Activated CD8-positive, alpha-beta T cell treated with anti-CD3 and anti-CD28 coated beads for 36 hours (primary cell): ENCODE measurements around the gene THEMIS2. TPM values are rescaled to one million over a fixed set of nuclear protein-coding genes. Genes with fewer than 3 reads are reported as not detected.

ENCODE experiments used
- ATAC-seq: fragments of 200-7000 bp; cut with Tn5 transposase; one replicate; pipeline ENCODE4 v1.10.0; 2021; ENCODE audit warnings: mild to moderate bottlenecking, moderate library complexity
- CTCF ChIA-PET: fragments of 350-600 bp; sonication (Branson Sonifier 250); formaldehyde crosslinking; loops from one replicate; lab custom pipeline; 2021; ENCODE audit warnings: antibody characterized with exemption; lab: Charles Lee
- POLR2A ChIA-PET: fragments of 350-600 bp; sonication (Branson Sonifier 250); formaldehyde crosslinking; loops from one replicate; lab custom pipeline; 2021; ENCODE audit warnings: antibody characterized with exemption; lab: Charles Lee
- DNase-seq: peaks from one replicate; pipeline ENCODE4 v3.0.0-alpha.2; 2020
- H3K27ac Mint-ChIP-seq: one replicate; pipeline ENCODE4 v1.8.0; 2021; ENCODE audit warnings: mild to moderate bottlenecking, mixed read lengths
- H3K27me3 Mint-ChIP-seq: one replicate; pipeline ENCODE4 v1.8.0; 2021; ENCODE audit warnings: mixed read lengths
- H3K36me3 Mint-ChIP-seq: one replicate; pipeline ENCODE4 v1.8.0; 2021; ENCODE audit warnings: low read depth, mixed read lengths
- H3K4me1 Mint-ChIP-seq: one replicate; pipeline ENCODE4 v1.8.0; 2021; ENCODE audit warnings: low read depth, mixed read lengths
- H3K4me3 Mint-ChIP-seq: one replicate; pipeline ENCODE4 v1.8.0; 2021; ENCODE audit warnings: mild to moderate bottlenecking, moderate library complexity, mixed read lengths
- H3K9me3 Mint-ChIP-seq: one replicate; pipeline ENCODE4 v1.8.0; 2021; ENCODE audit warnings: mixed read lengths
- intact Hi-C: fragments of 100-400 bp; cut with micrococcal nuclease; formaldehyde crosslinking; loops from one replicate; pipeline ENCODE4 v1.10.0; 2022
- total RNA-seq, 2 experiments: library from RNA; stranded (reverse); gene quantifications; one replicate each; pipeline ENCODE4 v1.2.3, GENCODE V29; 2021
- TF ChIP-seq, protein P1 (sequence below): fragments of 200-600 bp; IDR thresholded peaks from one replicate; pipeline ENCODE4 v1.8.0; 2022; ENCODE audit warnings: antibody characterized with exemption, mild to moderate bottlenecking

The THEMIS2 gene
- total RNA-seq, 2 experiments from 2014 or later: 13.8 to 16.0 TPM

DNA sequence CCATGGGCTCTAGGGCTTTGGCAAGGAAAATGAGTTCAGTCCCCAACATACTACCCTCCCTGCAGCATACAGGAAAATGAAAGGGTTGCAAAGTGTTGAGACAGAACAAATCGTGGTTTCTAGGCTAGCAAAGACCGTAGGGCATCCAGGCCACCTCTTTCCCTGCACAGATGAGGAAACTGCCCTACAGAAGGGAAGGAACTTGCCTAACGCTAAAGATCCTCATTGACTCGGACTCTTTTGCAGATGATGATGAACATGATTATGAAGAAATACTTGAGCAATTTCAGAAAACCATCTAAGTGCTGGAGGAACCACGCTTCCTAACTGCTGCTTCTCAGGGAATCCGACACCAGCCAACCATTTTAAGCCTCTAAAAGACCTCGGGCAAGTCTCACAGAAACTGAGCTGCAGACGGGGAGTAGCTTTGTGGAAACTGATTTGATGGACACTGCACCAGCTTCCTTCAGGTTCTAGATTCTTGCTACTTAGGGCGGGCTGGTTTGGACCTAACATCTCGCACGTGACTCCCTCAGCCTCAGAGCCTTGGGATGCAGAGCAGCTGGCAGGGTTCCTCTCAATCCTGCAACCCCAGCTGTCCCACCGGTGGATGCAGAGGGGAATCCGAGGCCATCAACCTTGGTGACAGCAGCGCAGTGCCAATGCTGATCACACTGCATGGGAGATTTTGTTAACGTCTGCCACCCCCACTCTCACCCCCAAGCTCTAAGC, 13.4 kb downstream of the THEMIS2 start:
- peaks cover 58% of the 10 kb centered on the region for H3K4me1 Mint-ChIP-seq
- ATAC-seq: no peak
- H3K36me3 Mint-ChIP-seq: peaks cover 51% of the 10 kb centered on the region

DNA sequence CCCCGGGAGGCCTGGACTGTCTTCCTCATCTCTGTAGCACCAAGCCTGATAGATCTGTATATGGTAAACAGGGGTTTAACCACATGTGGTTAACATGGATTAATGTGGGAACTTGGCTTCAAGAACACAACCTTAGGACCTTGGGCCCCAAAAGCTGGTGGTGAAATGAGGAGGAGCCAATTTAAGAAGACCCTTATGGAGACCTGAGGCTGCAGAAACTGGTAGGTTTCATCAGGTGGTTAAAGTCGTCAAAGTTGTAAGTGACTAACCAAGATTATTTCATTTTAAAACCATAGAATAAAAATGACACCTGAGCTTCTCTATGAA, 14.0 kb downstream of the THEMIS2 start:
- DNase-seq (no peak), ATAC-seq (no peak)
- no peaks in the 10 kb centered on the region for H3K9me3 Mint-ChIP-seq
- peak overlapping the region; percentile 83 for H3K27ac Mint-ChIP-seq
- H3K27me3 Mint-ChIP-seq: no peaks in the 10 kb centered on the region
- intact Hi-C loops: no loop called here
- no peak overlapping the region for H3K4me3 Mint-ChIP-seq
- peaks cover 54% of the 10 kb centered on the region for H3K36me3 Mint-ChIP-seq
- TF ChIP-seq, protein P1, sequence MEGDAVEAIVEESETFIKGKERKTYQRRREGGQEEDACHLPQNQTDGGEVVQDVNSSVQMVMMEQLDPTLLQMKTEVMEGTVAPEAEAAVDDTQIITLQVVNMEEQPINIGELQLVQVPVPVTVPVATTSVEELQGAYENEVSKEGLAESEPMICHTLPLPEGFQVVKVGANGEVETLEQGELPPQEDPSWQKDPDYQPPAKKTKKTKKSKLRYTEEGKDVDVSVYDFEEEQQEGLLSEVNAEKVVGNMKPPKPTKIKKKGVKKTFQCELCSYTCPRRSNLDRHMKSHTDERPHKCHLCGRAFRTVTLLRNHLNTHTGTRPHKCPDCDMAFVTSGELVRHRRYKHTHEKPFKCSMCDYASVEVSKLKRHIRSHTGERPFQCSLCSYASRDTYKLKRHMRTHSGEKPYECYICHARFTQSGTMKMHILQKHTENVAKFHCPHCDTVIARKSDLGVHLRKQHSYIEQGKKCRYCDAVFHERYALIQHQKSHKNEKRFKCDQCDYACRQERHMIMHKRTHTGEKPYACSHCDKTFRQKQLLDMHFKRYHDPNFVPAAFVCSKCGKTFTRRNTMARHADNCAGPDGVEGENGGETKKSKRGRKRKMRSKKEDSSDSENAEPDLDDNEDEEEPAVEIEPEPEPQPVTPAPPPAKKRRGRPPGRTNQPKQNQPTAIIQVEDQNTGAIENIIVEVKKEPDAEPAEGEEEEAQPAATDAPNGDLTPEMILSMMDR: no peak
- H3K4me1 Mint-ChIP-seq: peaks cover 63% of the 10 kb centered on the region
- ChIA-PET POLR2A (interaction anchor here (0.6 kb wide), 1 partner anchor 24 kb away, joined by 3 read pairs; no protein-coding TSS in a partner anchor), CTCF (interaction anchor here (0.6 to 1.2 kb wide), 4 partner anchors 13 to 394 kb away, joined by 3 to 6 read pairs (median 5); partner anchors contain the start of gene THEMIS2)

More for the DNA sequence above, 13.4 kb downstream of the THEMIS2 start:
- no peak for DNase-seq
- CTCF ChIA-PET: interaction anchor here (1.0 to 1.2 kb wide), 3 partner anchors 13 to 28 kb away, joined by 3 to 6 read pairs (median 6); partner anchors contain the start of gene THEMIS2
- no peaks in the 10 kb centered on the region for H3K27me3 Mint-ChIP-seq
- intact Hi-C loops: no loop called here
- H3K27ac Mint-ChIP-seq: peak overlapping the region; percentile 83
- no peaks in the 10 kb centered on the region for H3K9me3 Mint-ChIP-seq
- no peak overlapping the region for H3K4me3 Mint-ChIP-seq
- TF ChIP-seq, protein P1: no peak
- POLR2A ChIA-PET: interaction anchor here (0.6 kb wide), 1 partner anchor 25 kb away, joined by 3 read pairs; no protein-coding TSS in a partner anchor

DNA sequence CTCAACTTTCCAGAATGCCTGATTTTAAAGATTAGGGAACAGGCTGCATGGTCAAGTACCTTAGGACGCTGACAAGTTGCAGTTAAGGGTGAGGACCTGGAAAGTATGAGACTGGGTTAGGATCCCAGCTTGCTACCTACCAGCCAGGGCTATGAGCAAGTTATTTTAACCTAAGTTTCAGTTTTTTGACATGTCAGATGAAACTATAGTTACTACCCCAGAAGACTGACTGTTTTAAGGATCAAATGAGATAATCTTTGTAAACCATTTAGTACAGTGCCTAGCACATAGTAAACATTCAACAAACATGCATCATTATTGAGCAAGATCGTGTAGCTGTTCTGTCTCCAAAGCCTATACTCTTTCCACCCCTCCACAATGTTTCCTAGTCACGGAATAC, 14.4 kb downstream of the THEMIS2 start:
- ATAC-seq (peak; percentile 34), DNase-seq (no peak)
- Mint-ChIP-seq H3K4me3 (no peak overlapping the region), H3K27me3 (no peaks in the 10 kb centered on the region), H3K36me3 (peaks cover 57% of the 10 kb centered on the region), H3K4me1 (peaks cover 67% of the 10 kb centered on the region), H3K27ac (peak overlapping the region; percentile 83), H3K9me3 (no peaks in the 10 kb centered on the region)
- CTCF ChIA-PET: interaction anchor here (0.6 to 1.2 kb wide), 4 partner anchors 13 to 394 kb away, joined by 3 to 6 read pairs (median 5); partner anchors contain the start of gene THEMIS2
- POLR2A ChIA-PET: interaction anchor here (0.6 kb wide), 1 partner anchor 24 kb away, joined by 3 read pairs; no protein-coding TSS in a partner anchor
- TF ChIP-seq, protein P1: no peak
- intact Hi-C loops: no loop called here

DNA sequence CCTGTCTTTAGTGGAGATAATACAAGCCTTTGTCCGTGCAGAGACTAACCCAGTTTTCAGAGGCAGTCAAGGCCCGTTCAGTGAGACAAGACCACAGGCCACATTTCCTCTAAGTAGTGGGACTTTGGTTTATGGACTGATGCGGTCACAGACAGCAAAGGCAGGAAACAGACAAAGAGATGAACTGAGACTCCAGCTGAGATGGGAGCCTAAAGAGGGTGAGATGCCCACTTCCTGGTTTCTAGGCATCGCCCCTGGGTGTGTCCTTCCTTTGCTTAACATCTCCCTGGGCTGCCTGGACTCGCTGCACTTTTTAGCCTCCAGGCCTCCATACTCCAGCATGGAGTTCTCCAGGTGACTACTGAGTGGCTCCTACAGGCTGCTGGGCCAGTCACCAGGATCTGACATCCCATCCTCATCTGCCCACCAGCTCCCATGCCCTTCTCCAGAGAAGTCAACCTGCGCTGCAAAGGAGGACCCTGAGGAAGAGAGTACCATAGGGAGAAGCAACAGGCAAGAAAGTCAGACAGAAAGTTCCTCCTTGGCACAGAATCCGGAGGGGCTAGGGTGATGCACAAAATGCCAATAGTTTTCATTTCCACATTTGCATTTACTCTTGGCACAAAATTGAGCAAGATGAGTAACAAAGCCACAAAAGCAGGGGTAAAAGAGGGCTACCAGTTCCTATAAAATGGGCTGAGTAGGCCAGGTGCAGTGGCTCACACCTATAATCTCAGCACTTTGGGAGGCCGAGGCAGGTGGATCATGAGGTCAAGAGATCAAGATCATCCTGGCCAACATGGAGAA, 15.1 kb downstream of the THEMIS2 start:
- POLR2A ChIA-PET: no interaction called here
- no peaks in the 10 kb centered on the region for H3K27me3 Mint-ChIP-seq
- H3K4me1 Mint-ChIP-seq: peaks cover 73% of the 10 kb centered on the region
- CTCF ChIA-PET: no interaction called here
- H3K9me3 Mint-ChIP-seq: no peaks in the 10 kb centered on the region
- peak overlapping the region; percentile 83 for H3K27ac Mint-ChIP-seq
- ATAC-seq (peak; percentile 67), DNase-seq (peak; percentile 56)
- intact Hi-C loops: no loop called here
- H3K36me3 Mint-ChIP-seq: peaks cover 60% of the 10 kb centered on the region
- H3K4me3 Mint-ChIP-seq: no peak overlapping the region
- TF ChIP-seq, protein P1: no peak
